Muscle of back (tissue), 11 donors: Measurements from ENCODE around the gene BPTF. TPM values are rescaled to one million over a fixed set of nuclear protein-coding genes. Genes with fewer than 3 reads are reported as not detected.
A peak's percentile ranks its signal among the peaks of the same experiment; 100 is the strongest.
"Not testable (repeated sequence)": the region's sequence is repeated elsewhere in the genome, so short reads cannot be mapped to it uniquely, and the experiment has no call there.

ENCODE experiments used
- DNase-seq, 3 donors: peaks; one replicate each; pipeline versions ENCODE4 v3.0.0 to v3.0.0-alpha.2; 2013
- polyA plus RNA-seq, 10 donors: library from polyadenylated mRNA; unstranded; fragments of 120-200 nt; gene quantifications; one replicate each; pipeline ENCODE4 v1.2.1, GENCODE V29; 2013; ENCODE audit not compliant: insufficient read length in 10 of 10

The BPTF gene
- polyA plus RNA-seq, 10 donors = 53.7 to 82.2 (median 70.2) TPM

- no peak for DNase-seq
These were observed 6.0 kb downstream of the BPTF start for GRCh38 chr17:67831268-67831667.

GRCh38 chr17:67833134-67833533 is 7.8 kb downstream of the BPTF start:
- peak in 1 of 3 donors; percentile 13 for DNase-seq

GRCh38 chr17:67833946-67834631 is 8.8 kb downstream of the BPTF start:
- DNase-seq = no peak

GRCh38 chr17:67834634-67835033 is 9.3 kb downstream of the BPTF start:
- no peak for DNase-seq

GRCh38 chr17:67836205-67836987 is 11.1 kb downstream of the BPTF start:
- peak in 2 of 3 donors; percentile 34 to 60 for DNase-seq

- DNase-seq = no peak
These were observed 12.7 kb downstream of the BPTF start for GRCh38 chr17:67837965-67838364.

- DNase-seq = no peak
These were observed 13.2 kb downstream of the BPTF start for GRCh38 chr17:67838538-67838937.

- DNase-seq = no peak
These were observed 16.7 kb downstream of the BPTF start for GRCh38 chr17:67841992-67842391.

GRCh38 chr17:67842648-67843047 is 17.3 kb downstream of the BPTF start:
- DNase-seq = no peak

- DNase-seq = no peak
These were observed 20.1 kb downstream of the BPTF start for GRCh38 chr17:67845374-67845773.

- DNase-seq = not testable (repeated sequence)
These were observed 22.9 kb downstream of the BPTF start for GRCh38 chr17:67848189-67848588.

- not testable (repeated sequence) for DNase-seq
These were observed 23.5 kb downstream of the BPTF start for GRCh38 chr17:67848846-67849245.

- DNase-seq = no peak
These were observed 25.8 kb downstream of the BPTF start for GRCh38 chr17:67850991-67851631.

- DNase-seq = no peak
These were observed 28.4 kb downstream of the BPTF start for GRCh38 chr17:67853703-67854102.

- DNase-seq = no peak
These were observed 29.1 kb downstream of the BPTF start for GRCh38 chr17:67854378-67854777.

GRCh38 chr17:67855504-67856324 is 30.4 kb downstream of the BPTF start:
- no peak for DNase-seq

GRCh38 chr17:67856402-67856801 is 31.1 kb downstream of the BPTF start:
- not testable (repeated sequence) for DNase-seq

GRCh38 chr17:67862614-67863217 is 37.4 kb downstream of the BPTF start:
- DNase-seq = no peak

- no peak for DNase-seq
These were observed 38.4 kb downstream of the BPTF start for GRCh38 chr17:67863624-67864247.

GRCh38 chr17:67865438-67865837 is 40.1 kb downstream of the BPTF start:
- no peak for DNase-seq

GRCh38 chr17:67867591-67867990 is 42.3 kb downstream of the BPTF start:
- no peak for DNase-seq
